HEK293 (cell line): Measurements from ENCODE around the gene WFDC12.

ENCODE experiments used
- CTCF ChIA-PET: fragments of 350-600 bp; formaldehyde crosslinking; extraction: SDS; loops from one replicate; lab custom pipeline; 2021; ENCODE audit warnings: antibody characterized with exemption; lab: Yijun Ruan, JAX
- POLR2A ChIA-PET: fragments of 300-600 bp; formaldehyde crosslinking; extraction: SDS; loops from one replicate; lab custom pipeline; 2020; ENCODE audit warnings: antibody characterized with exemption, inconsistent platforms; lab: Yijun Ruan, JAX
- H3K27ac ChIP-seq: fragments of 200-500 bp; sonication (Bioruptor generic); 2 replicates; pipeline ENCODE4 v1.5.1; 2014; ENCODE audit warnings: low read depth, low read length, control low read depth, inconsistent platforms; ENCODE audit errors: extremely low read depth
- H3K36me3 ChIP-seq, 2 experiments: fragments of 200-500 bp in 1 of 2; sonication (Bioruptor generic) in 1 of 2; 1 replicate in 1 of 2; 2 replicates in 1 of 2; pipeline ENCODE4 v1.5.1; 2014 to 2017; ENCODE audit warnings: inconsistent platforms in 2 of 2, low read length in 2 of 2; ENCODE audit not compliant: control insufficient read depth in 2 of 2, insufficient read depth in 1 of 2
- H3K4me1 ChIP-seq: fragments of 200-500 bp; sonication (Bioruptor generic); 2 replicates; pipeline ENCODE4 v1.5.1; 2014; ENCODE audit warnings: mild to moderate bottlenecking, low read length, inconsistent platforms; ENCODE audit not compliant: control insufficient read depth, insufficient read depth
- H3K4me3 ChIP-seq: 2 replicates; pipeline ENCODE4 v1.5.1; 2011; ENCODE audit warnings: low read depth, mild to moderate bottlenecking, control low read depth, low read length, moderate library complexity
- H3K9me3 ChIP-seq: fragments of 200-500 bp; sonication (Bioruptor generic); 2 replicates; pipeline ENCODE4 v1.5.1; 2014; ENCODE audit warnings: low read depth, low read length, inconsistent platforms; ENCODE audit not compliant: control insufficient read depth, insufficient read depth
- HOXA7 ChIP-seq: sonication (generic); formaldehyde crosslinking; IDR thresholded peaks from 2 replicates; pipeline ENCODE4 v1.8.1; 2022; ENCODE audit warnings: missing genetic modification reagents, borderline replicate concordance
- MEIS1 ChIP-seq: sonication (generic); formaldehyde crosslinking; IDR thresholded peaks from 2 replicates; pipeline ENCODE4 v1.8.1; 2022; ENCODE audit warnings: missing genetic modification reagents, mild to moderate bottlenecking, borderline replicate concordance
- RBAK ChIP-seq: fragments of 450-650 bp; formaldehyde crosslinking; IDR thresholded peaks from 2 replicates; pipeline ENCODE4 v1.5.1; 2016; ENCODE audit warnings: missing biosample characterization, missing genetic modification characterization
- SP2 ChIP-seq: fragments of 450-650 bp; formaldehyde crosslinking; IDR thresholded peaks from 2 replicates; pipeline ENCODE4 v1.5.1; 2016; ENCODE audit warnings: missing biosample characterization, missing genetic modification characterization
- ZBTB6 ChIP-seq: fragments of 450-650 bp; formaldehyde crosslinking; IDR thresholded peaks from 2 replicates; pipeline ENCODE4 v1.5.1; 2017; ENCODE audit warnings: missing biosample characterization, missing genetic modification characterization
- ZBTB8A ChIP-seq: fragments of 450-650 bp; formaldehyde crosslinking; IDR thresholded peaks from 2 replicates; pipeline ENCODE4 v1.5.1; 2016; ENCODE audit warnings: missing biosample characterization, missing genetic modification characterization
- ZIC2 ChIP-seq: fragments of 450-650 bp; formaldehyde crosslinking; IDR thresholded peaks from 2 replicates; pipeline ENCODE4 v1.5.1; 2016; ENCODE audit warnings: missing biosample characterization, missing genetic modification characterization
- ZNF10 ChIP-seq: fragments of 450-650 bp; formaldehyde crosslinking; IDR thresholded peaks from 2 replicates; pipeline ENCODE4 v1.5.1; 2017; ENCODE audit warnings: missing biosample characterization, missing genetic modification characterization
- ZNF248 ChIP-seq: fragments of 450-650 bp; formaldehyde crosslinking; IDR thresholded peaks from 2 replicates; pipeline ENCODE4 v1.5.1; 2017; ENCODE audit warnings: missing biosample characterization, missing genetic modification characterization
- ZNF266 ChIP-seq: fragments of 450-650 bp; formaldehyde crosslinking; IDR thresholded peaks from 2 replicates; pipeline ENCODE4 v1.5.1; 2016; ENCODE audit warnings: missing biosample characterization, missing genetic modification characterization, low read depth
- ZNF341 ChIP-seq: fragments of 450-650 bp; formaldehyde crosslinking; IDR thresholded peaks from 2 replicates; pipeline ENCODE4; 2016; ENCODE audit warnings: low read depth, missing biosample characterization, missing genetic modification characterization
- ZNF362 ChIP-seq: fragments of 450-650 bp; formaldehyde crosslinking; IDR thresholded peaks from 2 replicates; pipeline ENCODE4 v1.5.1; 2016; ENCODE audit warnings: missing biosample characterization, missing genetic modification characterization
- ZNF423 ChIP-seq: fragments of 450-650 bp; formaldehyde crosslinking; IDR thresholded peaks from 2 replicates; pipeline ENCODE4 v1.5.1; 2016; ENCODE audit warnings: missing biosample characterization, missing genetic modification characterization
- ZNF449 ChIP-seq: fragments of 450-650 bp; formaldehyde crosslinking; IDR thresholded peaks from 2 replicates; pipeline ENCODE4 v1.5.1; 2017; ENCODE audit warnings: missing biosample characterization, mild to moderate bottlenecking, missing genetic modification characterization, moderate library complexity
- ZNF561 ChIP-seq: fragments of 450-650 bp; IDR thresholded peaks from 2 replicates; pipeline ENCODE4 v1.5.1; 2018; ENCODE audit warnings: missing biosample characterization, missing genetic modification characterization, borderline replicate concordance
- ZNF600 ChIP-seq: fragments of 450-650 bp; formaldehyde crosslinking; IDR thresholded peaks from 2 replicates; pipeline ENCODE4 v1.5.1; 2016; ENCODE audit warnings: missing biosample characterization, missing genetic modification characterization
- ZNF645 ChIP-seq: fragments of 450-650 bp; formaldehyde crosslinking; IDR thresholded peaks from 2 replicates; pipeline ENCODE4; 2016; ENCODE audit warnings: missing biosample characterization, missing genetic modification characterization
- ZNF768 ChIP-seq: fragments of 450-650 bp; formaldehyde crosslinking; IDR thresholded peaks from 2 replicates; pipeline ENCODE4 v1.5.1; 2018; ENCODE audit warnings: missing biosample characterization, mild to moderate bottlenecking, missing genetic modification characterization
- ZNF843 ChIP-seq: fragments of 450-650 bp; formaldehyde crosslinking; IDR thresholded peaks from 2 replicates; pipeline ENCODE4 v1.5.1; 2016; ENCODE audit warnings: missing biosample characterization, missing genetic modification characterization
- TF ChIP-seq, protein P1 (sequence below): fragments of 450-650 bp; formaldehyde crosslinking; IDR thresholded peaks from 2 replicates; pipeline ENCODE4 v1.5.1; 2016; ENCODE audit warnings: missing biosample characterization, missing genetic modification characterization, borderline replicate concordance

The WFDC12 gene

GRCh38 chr20:45149062-45149461 lies 24.8 kb upstream of the WFDC12 start:
- TF ChIP-seq ZNF449, result no peak
- no peak for TF ChIP-seq ZNF10 (tag by site-specific recombination)
- no peak for TF ChIP-seq ZNF600
- TF ChIP-seq SP2 (tag by site-specific recombination), result no peak
- no peak for TF ChIP-seq MEIS1
- no peak for TF ChIP-seq ZIC2 (tag by site-specific recombination)
- no peak for TF ChIP-seq ZNF341 (tag by site-specific recombination)
- TF ChIP-seq ZNF843 (tag by site-specific recombination), result no peak
- TF ChIP-seq ZNF768, result no peak
- no peak for TF ChIP-seq ZNF423 (tag by site-specific recombination)
- TF ChIP-seq RBAK (tag by site-specific recombination), result no peak
- TF ChIP-seq ZBTB8A (tag by site-specific recombination), result no peak
- no peak for TF ChIP-seq ZNF266 (tag by site-specific recombination)
- TF ChIP-seq, protein P1, sequence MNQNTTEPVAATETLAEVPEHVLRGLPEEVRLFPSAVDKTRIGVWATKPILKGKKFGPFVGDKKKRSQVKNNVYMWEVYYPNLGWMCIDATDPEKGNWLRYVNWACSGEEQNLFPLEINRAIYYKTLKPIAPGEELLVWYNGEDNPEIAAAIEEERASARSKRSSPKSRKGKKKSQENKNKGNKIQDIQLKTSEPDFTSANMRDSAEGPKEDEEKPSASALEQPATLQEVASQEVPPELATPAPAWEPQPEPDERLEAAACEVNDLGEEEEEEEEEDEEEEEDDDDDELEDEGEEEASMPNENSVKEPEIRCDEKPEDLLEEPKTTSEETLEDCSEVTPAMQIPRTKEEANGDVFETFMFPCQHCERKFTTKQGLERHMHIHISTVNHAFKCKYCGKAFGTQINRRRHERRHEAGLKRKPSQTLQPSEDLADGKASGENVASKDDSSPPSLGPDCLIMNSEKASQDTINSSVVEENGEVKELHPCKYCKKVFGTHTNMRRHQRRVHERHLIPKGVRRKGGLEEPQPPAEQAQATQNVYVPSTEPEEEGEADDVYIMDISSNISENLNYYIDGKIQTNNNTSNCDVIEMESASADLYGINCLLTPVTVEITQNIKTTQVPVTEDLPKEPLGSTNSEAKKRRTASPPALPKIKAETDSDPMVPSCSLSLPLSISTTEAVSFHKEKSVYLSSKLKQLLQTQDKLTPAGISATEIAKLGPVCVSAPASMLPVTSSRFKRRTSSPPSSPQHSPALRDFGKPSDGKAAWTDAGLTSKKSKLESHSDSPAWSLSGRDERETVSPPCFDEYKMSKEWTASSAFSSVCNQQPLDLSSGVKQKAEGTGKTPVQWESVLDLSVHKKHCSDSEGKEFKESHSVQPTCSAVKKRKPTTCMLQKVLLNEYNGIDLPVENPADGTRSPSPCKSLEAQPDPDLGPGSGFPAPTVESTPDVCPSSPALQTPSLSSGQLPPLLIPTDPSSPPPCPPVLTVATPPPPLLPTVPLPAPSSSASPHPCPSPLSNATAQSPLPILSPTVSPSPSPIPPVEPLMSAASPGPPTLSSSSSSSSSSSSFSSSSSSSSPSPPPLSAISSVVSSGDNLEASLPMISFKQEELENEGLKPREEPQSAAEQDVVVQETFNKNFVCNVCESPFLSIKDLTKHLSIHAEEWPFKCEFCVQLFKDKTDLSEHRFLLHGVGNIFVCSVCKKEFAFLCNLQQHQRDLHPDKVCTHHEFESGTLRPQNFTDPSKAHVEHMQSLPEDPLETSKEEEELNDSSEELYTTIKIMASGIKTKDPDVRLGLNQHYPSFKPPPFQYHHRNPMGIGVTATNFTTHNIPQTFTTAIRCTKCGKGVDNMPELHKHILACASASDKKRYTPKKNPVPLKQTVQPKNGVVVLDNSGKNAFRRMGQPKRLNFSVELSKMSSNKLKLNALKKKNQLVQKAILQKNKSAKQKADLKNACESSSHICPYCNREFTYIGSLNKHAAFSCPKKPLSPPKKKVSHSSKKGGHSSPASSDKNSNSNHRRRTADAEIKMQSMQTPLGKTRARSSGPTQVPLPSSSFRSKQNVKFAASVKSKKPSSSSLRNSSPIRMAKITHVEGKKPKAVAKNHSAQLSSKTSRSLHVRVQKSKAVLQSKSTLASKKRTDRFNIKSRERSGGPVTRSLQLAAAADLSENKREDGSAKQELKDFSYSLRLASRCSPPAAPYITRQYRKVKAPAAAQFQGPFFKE (tag by site-specific recombination), result no peak
- no peak for TF ChIP-seq ZNF362
- TF ChIP-seq ZBTB6 (tag by site-specific recombination), result no peak
- no peak for TF ChIP-seq ZNF645 (tag by site-specific recombination)
- no peak for TF ChIP-seq HOXA7 (CRISPR knock-in tag)
- no peak for TF ChIP-seq ZNF561 (tag by site-specific recombination)
- TF ChIP-seq ZNF248 (tag by site-specific recombination), result no peak
- TF ChIP-seq, all 188 proteins: peak for 0
- Histone ChIP-seq H3K27ac (no peak overlapping the region), H3K36me3 (no peaks in the 10 kb centered on the region), H3K9me3 (no peaks in the 10 kb centered on the region), H3K4me3 (no peak overlapping the region), H3K4me1 (no peaks in the 10 kb centered on the region)
- ChIA-PET POLR2A (no interaction called here), CTCF (no interaction called here)
